Mucosa of stomach (tissue), 1 donor: ENCODE results near the gene DPYSL3.

ENCODE experiments used
- H3K27me3 ChIP-seq: one replicate; pipeline ENCODE4 v1.7.0; 2013; ENCODE audit warnings: mild to moderate bottlenecking, low read length; ENCODE audit not compliant: control insufficient read depth, insufficient read depth
- H3K36me3 ChIP-seq: one replicate; pipeline ENCODE4 v1.7.0; 2013; ENCODE audit warnings: low read length; ENCODE audit not compliant: control insufficient read depth, insufficient read depth
- H3K4me1 ChIP-seq: one replicate; pipeline ENCODE4 v1.7.0; 2013; ENCODE audit warnings: mild to moderate bottlenecking, low read length; ENCODE audit not compliant: control insufficient read depth, insufficient read depth
- H3K4me3 ChIP-seq: one replicate; pipeline ENCODE4 v1.7.0; 2013; ENCODE audit warnings: low read length
- H3K9ac ChIP-seq: one replicate; pipeline ENCODE4 v1.7.0; 2013; ENCODE audit warnings: mild to moderate bottlenecking, low read length, moderate library complexity
- H3K9me3 ChIP-seq: one replicate; pipeline ENCODE4 v1.7.0; 2013; ENCODE audit warnings: mild to moderate bottlenecking, low read length, moderate library complexity; ENCODE audit not compliant: control insufficient read depth
- donor health status: Pancreatic carcinoma.

The DPYSL3 gene

DNA sequence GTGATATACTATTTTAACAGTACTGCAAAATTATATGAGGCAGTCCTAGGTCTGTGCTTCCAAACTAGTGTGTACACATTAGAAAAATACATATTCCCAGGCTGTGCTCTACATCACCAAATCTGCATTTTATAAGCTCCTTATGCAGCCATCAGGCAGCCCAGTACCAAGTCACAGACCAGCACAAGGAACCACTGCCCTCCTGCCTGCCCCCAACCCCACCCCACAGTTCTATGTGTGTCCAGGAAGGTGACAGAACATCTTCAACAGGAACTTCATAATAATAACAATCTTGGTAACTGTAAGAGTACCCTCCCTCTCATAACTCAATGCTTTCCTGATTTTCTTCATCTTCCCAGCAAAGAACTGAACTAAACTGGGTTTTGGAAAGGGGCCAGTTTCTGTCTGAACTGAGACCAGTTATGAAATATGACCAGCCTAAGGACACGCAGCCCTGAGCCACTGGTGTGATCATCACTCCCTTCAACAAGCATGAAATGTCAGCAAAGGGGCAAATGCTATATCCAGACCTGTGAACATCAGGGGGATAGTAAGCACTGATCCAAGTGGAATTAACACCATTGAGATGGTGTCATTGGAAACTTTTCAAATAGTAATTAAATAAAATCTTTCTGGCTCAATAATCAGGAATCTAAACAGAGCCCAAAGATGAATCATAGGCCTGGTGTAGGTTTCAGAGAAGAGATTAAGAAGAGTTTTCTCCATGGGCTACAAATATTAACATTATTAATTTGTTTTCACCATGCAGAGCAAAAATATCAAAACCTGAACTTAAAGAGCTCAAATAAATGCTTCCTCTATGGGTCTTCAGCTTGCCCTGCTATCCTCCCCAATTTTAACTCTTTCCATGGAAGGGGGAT, 82.1 kb downstream of the DPYSL3 start:
- Histone ChIP-seq H3K4me1 (no peaks in the 10 kb centered on the region), H3K9ac (no peak overlapping the region)

DNA sequence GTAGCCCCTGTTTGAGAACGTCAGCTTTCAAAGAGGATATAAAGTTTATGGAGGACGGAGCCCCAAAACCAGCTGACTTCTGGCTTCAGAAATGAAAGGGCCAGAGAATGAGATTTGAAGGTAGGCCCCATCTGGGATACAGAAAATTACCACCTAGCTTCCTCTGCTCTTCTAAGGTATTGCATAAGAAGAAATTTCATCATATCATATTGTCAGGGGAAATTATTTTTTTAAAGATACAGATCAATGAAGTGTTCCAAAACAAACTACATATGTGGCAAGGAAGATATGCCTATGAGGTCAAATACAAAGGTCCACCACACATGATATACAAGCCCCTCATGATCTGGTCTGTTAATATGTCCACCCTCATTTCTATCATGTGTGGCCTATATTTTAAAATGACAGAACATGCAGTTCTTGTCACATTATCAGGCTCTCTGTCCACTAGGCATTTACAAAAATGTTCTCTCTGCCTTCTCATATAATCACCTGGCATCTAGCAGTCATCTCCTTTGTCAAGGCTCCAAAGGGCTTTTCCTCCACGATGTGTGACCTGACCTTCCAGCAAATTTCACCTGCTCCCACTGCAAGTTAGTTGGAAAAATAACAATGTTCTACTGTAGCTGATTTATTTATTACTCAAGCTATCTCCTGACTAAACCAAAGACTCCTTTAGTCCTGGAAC, 83.1 kb downstream of the DPYSL3 start:
- Histone ChIP-seq H3K27me3 (no peaks in the 10 kb centered on the region), H3K4me3 (no peak overlapping the region), H3K4me1 (no peaks in the 10 kb centered on the region), H3K9ac (no peak overlapping the region), H3K9me3 (no peaks in the 10 kb centered on the region), H3K36me3 (no peaks in the 10 kb centered on the region)

More for the DNA sequence above, 82.1 kb downstream of the DPYSL3 start:
- Histone ChIP-seq H3K4me3 (no peak overlapping the region), H3K9me3 (no peaks in the 10 kb centered on the region), H3K36me3 (no peaks in the 10 kb centered on the region), H3K27me3 (no peaks in the 10 kb centered on the region)

DNA sequence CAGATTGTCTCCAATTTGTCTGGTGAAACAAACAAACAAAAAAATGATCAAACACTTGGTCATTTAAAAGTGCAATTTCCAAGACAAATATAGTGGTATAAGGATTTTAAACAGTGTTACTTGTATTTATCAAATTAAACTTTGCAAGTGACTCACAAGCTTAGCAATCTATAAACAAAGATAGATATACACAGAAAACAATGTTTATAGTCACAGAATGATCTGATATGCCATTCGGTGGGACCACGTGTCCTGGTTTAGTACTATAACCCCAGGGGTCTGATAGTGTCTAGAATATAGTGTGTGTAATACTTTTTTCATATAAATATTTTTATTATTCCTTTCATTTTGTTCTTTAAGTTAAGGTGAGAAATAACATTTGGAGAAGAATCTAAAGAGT, 91.3 kb downstream of the DPYSL3 start:
- Histone ChIP-seq H3K36me3 (no peaks in the 10 kb centered on the region), H3K9me3 (no peaks in the 10 kb centered on the region), H3K4me1 (peaks cover 10% of the 10 kb centered on the region), H3K9ac (no peak overlapping the region), H3K27me3 (no peaks in the 10 kb centered on the region), H3K4me3 (no peak overlapping the region)

DNA sequence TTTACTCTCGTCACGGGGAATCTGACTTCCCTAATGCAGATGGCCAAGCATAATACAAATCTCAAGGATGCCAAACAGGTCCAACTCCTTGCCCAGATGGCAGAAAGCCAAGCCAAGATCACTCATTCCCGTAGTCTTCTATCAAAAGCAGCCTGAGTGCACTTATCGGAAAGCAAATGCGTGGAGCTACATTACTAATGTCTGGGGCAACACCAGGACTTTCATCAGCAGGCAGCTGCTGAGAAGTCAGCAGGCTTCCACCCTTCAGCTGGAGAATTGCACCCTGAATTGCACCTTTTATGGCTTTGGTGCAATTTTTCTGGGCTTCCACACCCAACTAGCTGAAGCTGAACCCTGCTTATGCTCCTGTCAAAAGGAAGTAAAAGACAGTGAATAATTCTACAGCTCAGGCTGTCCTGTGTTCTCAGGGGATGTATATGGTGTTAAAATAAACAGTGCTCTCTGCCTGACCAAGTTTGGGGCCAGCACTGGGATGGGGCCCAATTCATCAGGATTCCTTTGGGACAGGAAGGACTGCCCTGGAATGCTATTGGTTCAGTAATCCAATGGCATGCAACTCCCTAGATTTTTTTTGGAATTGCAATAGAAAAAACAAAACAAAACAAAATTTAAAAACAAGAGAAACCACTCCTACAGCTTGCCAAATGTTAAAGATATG, 92.6 kb downstream of the DPYSL3 start:
- H3K36me3 ChIP-seq = no peaks in the 10 kb centered on the region
- no peaks in the 10 kb centered on the region for H3K27me3 ChIP-seq
- H3K4me3 ChIP-seq = no peak overlapping the region
- H3K4me1 ChIP-seq = peaks cover 10% of the 10 kb centered on the region
- H3K9me3 ChIP-seq = no peaks in the 10 kb centered on the region
- no peak overlapping the region for H3K9ac ChIP-seq

DNA sequence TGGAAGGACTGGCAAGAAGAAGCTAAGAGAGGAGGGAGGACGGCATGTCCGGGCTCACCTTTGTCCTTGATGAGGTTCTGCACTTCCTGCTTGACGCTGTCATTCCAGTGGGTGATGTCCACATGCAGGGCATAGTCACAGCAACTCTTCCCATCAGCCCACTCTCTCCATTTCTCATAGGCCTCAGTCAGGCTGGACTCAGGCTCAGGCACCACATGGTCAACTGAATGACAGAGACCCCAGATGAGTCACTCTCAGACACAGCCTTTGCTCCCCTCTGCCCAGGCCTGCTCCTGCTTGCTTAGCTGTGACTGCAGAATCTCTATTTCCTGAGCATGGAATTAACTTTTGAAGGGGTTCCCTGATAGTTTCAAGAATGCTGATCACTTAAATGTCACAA, 94.2 kb downstream of the DPYSL3 start:
- H3K4me1 ChIP-seq = peaks cover 13% of the 10 kb centered on the region
- H3K4me3 ChIP-seq = no peak overlapping the region
- no peaks in the 10 kb centered on the region for H3K9me3 ChIP-seq
- no peak overlapping the region for H3K9ac ChIP-seq
- H3K36me3 ChIP-seq = no peaks in the 10 kb centered on the region
- no peaks in the 10 kb centered on the region for H3K27me3 ChIP-seq

DNA sequence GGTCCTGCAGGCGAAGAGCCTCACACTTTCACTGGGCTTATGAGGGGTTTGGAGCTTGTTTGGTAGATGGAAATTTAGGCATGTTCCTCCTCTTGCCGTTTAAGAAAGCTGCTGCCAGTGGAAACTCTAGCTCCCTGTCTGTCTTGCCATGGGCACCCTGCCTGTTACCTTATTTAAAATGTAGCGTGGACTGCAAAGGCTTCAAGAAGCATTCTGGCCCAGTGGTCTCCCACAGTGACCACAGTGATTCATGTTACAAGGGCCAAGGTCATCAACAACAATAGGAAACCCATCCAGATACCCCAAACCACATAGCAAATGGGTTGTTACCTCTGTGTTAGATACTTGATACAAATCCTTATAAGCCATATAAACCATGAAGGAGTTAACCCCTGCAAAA, 96.6 kb downstream of the DPYSL3 start:
- no peak overlapping the region for H3K4me3 ChIP-seq
- H3K4me1 ChIP-seq = peaks cover 18% of the 10 kb centered on the region
- no peak overlapping the region for H3K9ac ChIP-seq
- no peaks in the 10 kb centered on the region for H3K36me3 ChIP-seq
- no peaks in the 10 kb centered on the region for H3K27me3 ChIP-seq
- no peaks in the 10 kb centered on the region for H3K9me3 ChIP-seq

DNA sequence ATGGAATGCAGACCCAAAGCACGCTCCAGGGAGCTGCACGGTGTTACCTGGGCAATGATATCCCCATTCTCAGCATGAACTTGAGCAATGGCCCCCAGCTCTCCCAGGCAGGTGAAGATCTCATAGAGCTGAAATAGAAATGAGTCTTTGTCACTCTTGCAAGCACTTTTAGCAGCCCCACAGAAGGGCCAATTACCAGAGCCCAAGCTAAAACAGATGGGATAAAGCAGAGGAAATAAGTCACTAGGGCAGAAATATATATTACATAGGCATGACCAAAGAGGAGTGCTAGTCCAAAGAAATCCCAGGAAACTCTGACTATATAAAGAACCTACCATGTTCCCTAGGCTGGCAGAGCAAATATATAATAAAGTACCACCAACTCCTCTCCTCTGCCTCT, 97.3 kb downstream of the DPYSL3 start:
- Histone ChIP-seq H3K36me3 (no peaks in the 10 kb centered on the region), H3K9ac (no peak overlapping the region), H3K9me3 (no peaks in the 10 kb centered on the region), H3K4me1 (peaks cover 16% of the 10 kb centered on the region), H3K27me3 (no peaks in the 10 kb centered on the region), H3K4me3 (no peak overlapping the region)

DNA sequence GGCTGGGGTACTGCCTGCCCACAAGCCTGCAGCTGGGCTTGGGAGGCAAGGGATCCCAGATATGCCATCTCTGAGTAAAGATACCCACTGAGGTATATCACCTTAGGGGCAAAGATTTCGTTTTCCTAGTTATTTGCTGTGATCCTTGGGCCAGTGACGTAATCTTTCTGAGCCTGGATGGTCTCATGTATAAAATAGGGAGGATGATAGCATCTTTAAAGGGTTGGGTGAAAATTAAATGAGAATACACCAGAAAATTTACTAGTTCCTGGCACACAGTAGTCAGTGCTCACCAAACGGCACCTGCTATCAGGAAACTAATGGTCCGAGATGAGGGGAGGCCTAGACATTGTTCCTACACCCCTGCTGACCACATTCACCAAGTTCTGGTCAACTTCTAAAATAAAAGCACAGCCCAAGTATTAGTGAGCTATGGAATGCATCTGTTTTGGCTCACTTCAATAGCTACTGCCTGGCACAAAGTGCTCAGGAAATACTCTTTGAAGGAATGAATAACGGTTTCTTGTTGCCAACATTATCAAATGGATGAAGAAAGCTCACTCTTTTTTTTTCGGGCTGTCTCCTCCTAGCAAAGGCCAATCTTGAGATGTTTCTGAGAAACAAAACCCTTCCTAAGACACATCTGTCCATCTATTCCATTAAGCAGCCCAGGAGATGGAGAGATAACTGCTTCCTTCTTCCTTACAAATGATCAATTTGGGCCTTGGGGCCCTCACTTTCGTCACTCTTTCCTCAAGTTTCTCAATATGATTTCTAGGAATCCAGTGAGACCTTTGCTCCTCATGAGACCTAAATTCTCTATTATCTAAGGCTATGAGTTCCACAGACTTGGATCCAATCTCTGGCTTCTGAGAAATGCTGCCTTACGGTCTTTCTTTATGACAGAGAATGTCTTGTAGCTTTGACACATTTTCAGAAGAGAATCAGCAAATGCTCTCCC, 98.2 kb downstream of the DPYSL3 start:
- Histone ChIP-seq H3K9ac (no peak overlapping the region), H3K27me3 (no peaks in the 10 kb centered on the region), H3K9me3 (no peaks in the 10 kb centered on the region), H3K4me3 (no peak overlapping the region), H3K4me1 (peaks cover 8% of the 10 kb centered on the region), H3K36me3 (no peaks in the 10 kb centered on the region)

DNA sequence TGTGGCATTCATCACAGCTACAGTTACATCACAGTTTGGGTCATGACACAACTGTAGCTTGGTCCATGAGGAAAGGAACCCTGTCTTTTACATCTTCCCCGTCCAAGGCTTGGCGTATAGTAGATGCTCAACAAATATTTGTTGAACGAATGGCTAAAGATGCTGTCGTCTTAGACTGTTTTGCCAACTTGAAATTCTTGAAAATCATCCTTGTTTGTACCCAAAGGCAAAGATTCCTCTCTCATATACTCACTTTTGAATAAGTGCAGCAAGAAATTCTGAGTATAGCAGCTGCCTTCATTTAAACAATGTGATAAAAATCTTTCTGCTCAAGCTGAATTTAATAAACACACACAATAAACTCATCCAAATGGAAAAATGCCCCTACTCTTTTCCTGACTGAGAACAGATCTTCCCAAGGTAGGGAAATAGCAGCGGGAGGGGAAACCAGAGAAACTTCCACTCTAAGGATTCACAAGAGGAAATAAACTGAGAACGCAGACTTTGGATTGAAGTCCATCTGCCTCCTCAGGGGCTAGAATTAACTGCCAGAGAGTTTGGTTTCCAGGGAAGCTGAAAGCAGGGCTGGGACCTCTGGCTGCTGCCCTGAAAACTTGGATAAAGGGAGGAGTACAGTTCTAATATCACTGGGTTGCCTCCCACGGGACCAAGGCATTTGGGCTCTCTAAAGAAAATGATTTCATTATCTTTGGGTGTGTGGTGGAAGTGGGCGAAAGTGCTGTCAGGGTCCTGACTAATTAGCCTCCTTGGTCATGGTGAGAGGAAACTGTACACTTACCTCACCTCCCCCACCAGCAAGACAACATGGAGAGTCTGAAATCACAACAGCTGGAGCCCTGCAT, 99.1 kb downstream of the DPYSL3 start:
- Histone ChIP-seq H3K4me3 (no peak overlapping the region), H3K4me1 (peaks cover 8% of the 10 kb centered on the region), H3K36me3 (no peaks in the 10 kb centered on the region), H3K9me3 (no peaks in the 10 kb centered on the region), H3K9ac (no peak overlapping the region), H3K27me3 (no peaks in the 10 kb centered on the region)

DNA sequence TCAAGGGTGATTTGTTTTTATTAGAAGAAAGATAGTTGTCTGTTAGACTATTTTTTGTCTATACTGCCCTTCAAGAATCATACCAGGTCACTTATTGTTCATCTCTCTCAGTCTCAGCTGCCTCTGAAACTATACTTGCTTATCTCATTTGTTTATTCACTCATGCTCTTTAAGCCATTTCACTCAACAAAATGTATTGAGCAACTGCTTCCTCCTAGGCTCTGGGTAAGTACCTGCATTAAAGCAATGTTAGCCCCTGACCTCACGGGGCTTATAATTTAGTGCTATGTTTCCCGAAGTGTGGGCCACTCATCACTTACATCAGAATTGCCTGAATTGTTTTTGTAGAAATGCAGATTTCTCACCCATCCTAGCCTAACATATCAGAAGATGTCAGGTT, 100.9 kb downstream of the DPYSL3 start:
- Histone ChIP-seq H3K9me3 (no peaks in the 10 kb centered on the region), H3K4me1 (peaks cover 15% of the 10 kb centered on the region), H3K4me3 (no peak overlapping the region), H3K36me3 (no peaks in the 10 kb centered on the region), H3K27me3 (no peaks in the 10 kb centered on the region), H3K9ac (no peak overlapping the region)
